ENCODE results near the gene LAMTOR1. TPM values are rescaled to one million over a fixed set of nuclear protein-coding genes. Genes with fewer than 3 reads are reported as not detected.

Gene LAMTOR1
- total RNA-seq, 4 donors from 2014 or later = 64.5 to 111 (median 101) TPM

DNA sequence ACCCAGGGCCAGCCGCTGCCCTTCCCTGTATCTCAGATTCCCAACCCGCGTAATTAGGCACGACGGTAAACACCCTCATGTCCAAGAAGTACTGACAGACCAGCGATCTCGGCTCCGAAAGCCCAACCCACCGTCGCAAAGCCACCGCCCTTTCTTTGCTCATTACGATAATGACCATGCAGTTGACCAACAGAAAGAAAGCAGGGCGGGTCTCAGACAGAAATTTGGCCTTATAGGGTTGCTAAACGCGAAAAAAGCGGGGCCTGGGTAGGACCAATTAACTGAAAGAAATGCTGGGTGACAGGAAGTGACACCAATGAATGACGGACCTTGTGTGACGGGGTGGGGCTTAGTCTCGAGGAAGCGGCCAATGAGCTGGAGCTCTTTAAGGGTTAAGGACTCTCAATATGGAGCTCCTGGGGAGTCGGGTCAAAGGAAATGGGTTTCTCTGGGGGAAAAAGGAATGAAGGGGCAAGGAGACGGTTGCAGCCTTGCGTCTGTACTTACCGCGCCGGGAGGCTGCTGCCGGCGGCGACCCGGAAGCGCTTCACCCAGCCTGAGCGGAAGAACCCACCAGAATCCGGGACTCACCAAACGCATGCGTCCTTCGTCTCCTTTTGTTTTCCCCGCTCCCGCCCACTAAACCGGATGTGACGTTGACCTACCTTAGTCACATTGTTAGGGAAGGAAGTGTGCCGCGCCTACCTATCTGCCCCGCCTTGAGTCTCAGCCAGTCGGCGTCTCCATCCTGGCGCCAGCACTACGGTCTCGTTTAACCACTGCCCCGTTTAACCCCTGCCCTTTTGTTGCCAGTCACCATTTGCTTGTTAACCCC is 9.3 kb upstream of the LAMTOR1 start, which contains the start of gene ANAPC15:
Gene ANAPC15 (minus strand): TSS at position 553 of the 835 bp plus-strand sequence. CDS start 1,419 bp downstream, outside the sequence.
- peaks cover 22% of the 10 kb centered on the region for H3K36me3 ChIP-seq
- WGBS = under 1% methylated on average over 49 of the region's 49 CpGs
- TF ChIP-seq POLR2AphosphoS5 (IDR thresholded peaks at IDR 0.05) = peak; percentile 35 to 60 (median 46)
- peak; percentile 30 to 87 for TF ChIP-seq POLR2A (IDR thresholded peaks at IDR 0.05)
- TF ChIP-seq, protein P1, sequence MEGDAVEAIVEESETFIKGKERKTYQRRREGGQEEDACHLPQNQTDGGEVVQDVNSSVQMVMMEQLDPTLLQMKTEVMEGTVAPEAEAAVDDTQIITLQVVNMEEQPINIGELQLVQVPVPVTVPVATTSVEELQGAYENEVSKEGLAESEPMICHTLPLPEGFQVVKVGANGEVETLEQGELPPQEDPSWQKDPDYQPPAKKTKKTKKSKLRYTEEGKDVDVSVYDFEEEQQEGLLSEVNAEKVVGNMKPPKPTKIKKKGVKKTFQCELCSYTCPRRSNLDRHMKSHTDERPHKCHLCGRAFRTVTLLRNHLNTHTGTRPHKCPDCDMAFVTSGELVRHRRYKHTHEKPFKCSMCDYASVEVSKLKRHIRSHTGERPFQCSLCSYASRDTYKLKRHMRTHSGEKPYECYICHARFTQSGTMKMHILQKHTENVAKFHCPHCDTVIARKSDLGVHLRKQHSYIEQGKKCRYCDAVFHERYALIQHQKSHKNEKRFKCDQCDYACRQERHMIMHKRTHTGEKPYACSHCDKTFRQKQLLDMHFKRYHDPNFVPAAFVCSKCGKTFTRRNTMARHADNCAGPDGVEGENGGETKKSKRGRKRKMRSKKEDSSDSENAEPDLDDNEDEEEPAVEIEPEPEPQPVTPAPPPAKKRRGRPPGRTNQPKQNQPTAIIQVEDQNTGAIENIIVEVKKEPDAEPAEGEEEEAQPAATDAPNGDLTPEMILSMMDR (IDR thresholded peaks at IDR 0.05) = no peak
- TF ChIP-seq EP300 (IDR thresholded peaks at IDR 0.05) = no peak
- peaks cover 19% of the 10 kb centered on the region for H3K4me1 ChIP-seq
- no peaks in the 10 kb centered on the region for H3K27me3 ChIP-seq
- peak within 1 kb of the TSS; percentile 95 for H3K27ac ChIP-seq
- no peaks in the 10 kb centered on the region for H3K9me3 ChIP-seq
- peak; percentile 100 for DNase-seq (ENCODE audit: low spot score in 2 of 2)
- peak within 1 kb of the TSS; percentile 55 for H3K4me3 ChIP-seq

GRCh38 chr11:72111300-72112142 is 8.4 kb upstream of the LAMTOR1 start:
- Histone ChIP-seq H3K4me3 (peak overlapping the region; percentile 55), H3K9me3 (no peaks in the 10 kb centered on the region), H3K4me1 (peaks cover 19% of the 10 kb centered on the region), H3K36me3 (peaks cover 22% of the 10 kb centered on the region), H3K27me3 (no peaks in the 10 kb centered on the region), H3K27ac (peak overlapping the region; percentile 95)
- 2% methylated on average over 10 of the region's 10 CpGs for WGBS
- DNase-seq (ENCODE audit: low spot score in 2 of 2) = no peak
- TF ChIP-seq POLR2AphosphoS5 (IDR thresholded peaks at IDR 0.05) (no peak), POLR2A (IDR thresholded peaks at IDR 0.05) (no peak), EP300 (IDR thresholded peaks at IDR 0.05) (no peak)
- TF ChIP-seq, protein P1 (IDR thresholded peaks at IDR 0.05) = no peak

- no peak for DNase-seq (ENCODE audit: low spot score in 2 of 2)
- WGBS = 85% methylated on average over 6 of the region's 14 CpGs
- Histone ChIP-seq H3K4me1 (peaks cover 29% of the 10 kb centered on the region), H3K36me3 (peaks cover 28% of the 10 kb centered on the region), H3K27ac (no peak within 1 kb of the TSS), H3K9me3 (no peaks in the 10 kb centered on the region), H3K27me3 (no peaks in the 10 kb centered on the region), H3K4me3 (no peak within 1 kb of the TSS)
- TF ChIP-seq, protein P1 (IDR thresholded peaks at IDR 0.05) = no peak
Measured at GRCh38 chr11:72105888-72106287, 2.8 kb upstream of the LAMTOR1 start, which contains the start of gene TOMT. TOMT (plus strand) TSS chr11:72105924; CDS start chr11:72105952, 28 bp downstream.

DNA sequence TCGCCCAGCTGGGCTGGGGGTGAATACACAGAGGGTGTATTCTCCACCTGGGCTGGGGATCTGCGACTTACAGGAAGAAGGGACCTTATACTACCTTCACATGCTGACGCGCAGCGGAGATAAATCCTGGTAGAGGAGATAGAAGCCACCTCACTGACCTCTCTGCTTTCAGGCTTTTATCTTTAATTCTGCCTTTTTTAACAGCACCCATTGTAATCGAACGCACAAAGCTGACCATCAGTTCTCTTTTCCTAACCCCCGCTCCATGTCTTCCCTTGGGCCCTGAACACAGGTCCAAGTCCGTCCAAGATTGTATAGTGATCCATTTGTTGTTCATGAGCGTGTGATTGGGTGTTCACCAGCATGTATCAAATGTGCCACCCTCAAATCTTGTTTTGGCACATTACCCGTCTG is 664 bp upstream of the LAMTOR1 start:
- no peak for DNase-seq (ENCODE audit: low spot score in 2 of 2)
- TF ChIP-seq POLR2A (IDR thresholded peaks at IDR 0.05) (no peak), POLR2AphosphoS5 (IDR thresholded peaks at IDR 0.05) (no peak), EP300 (IDR thresholded peaks at IDR 0.05) (no peak)
- TF ChIP-seq, protein P1 (IDR thresholded peaks at IDR 0.05) = no peak
- peak overlapping the region; percentile 79 for H3K4me3 ChIP-seq
- no peaks in the 10 kb centered on the region for H3K9me3 ChIP-seq
- H3K27me3 ChIP-seq = no peaks in the 10 kb centered on the region
- peak overlapping the region; percentile 93 for H3K27ac ChIP-seq
- WGBS = 76% methylated on average over 11 of the region's 11 CpGs
- peaks cover 27% of the 10 kb centered on the region for H3K36me3 ChIP-seq
- H3K4me1 ChIP-seq = peaks cover 51% of the 10 kb centered on the region

DNA sequence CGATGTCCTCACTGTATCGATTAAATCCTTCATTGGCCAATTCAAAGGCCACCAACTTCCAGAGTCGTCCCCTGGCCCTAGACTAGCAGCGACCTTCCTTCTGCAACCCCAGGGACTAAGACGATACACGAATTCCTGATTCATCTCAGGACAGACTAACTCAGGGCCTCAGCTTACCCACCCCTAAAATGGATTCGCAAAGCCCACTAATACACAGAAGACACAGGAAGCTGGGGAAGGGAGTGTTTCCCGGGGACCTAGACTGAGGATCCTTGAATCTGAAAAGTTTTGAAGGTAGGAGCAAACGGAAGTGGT is 509 bp downstream of the LAMTOR1 start:
- peak overlapping the region; percentile 93 for H3K27ac ChIP-seq
- TF ChIP-seq POLR2A (IDR thresholded peaks at IDR 0.05) (no peak), EP300 (IDR thresholded peaks at IDR 0.05) (no peak), POLR2AphosphoS5 (IDR thresholded peaks at IDR 0.05) (no peak)
- TF ChIP-seq, protein P1 (IDR thresholded peaks at IDR 0.05) = no peak
- 2% methylated on average over 9 of the region's 9 CpGs for WGBS
- no peaks in the 10 kb centered on the region for H3K9me3 ChIP-seq
- H3K4me3 ChIP-seq = peak overlapping the region; percentile 79
- no peaks in the 10 kb centered on the region for H3K27me3 ChIP-seq
- H3K36me3 ChIP-seq = peaks cover 28% of the 10 kb centered on the region
- H3K4me1 ChIP-seq = peaks cover 52% of the 10 kb centered on the region
- no peak for DNase-seq (ENCODE audit: low spot score in 2 of 2)

Measured in suprapubic skin (tissue), 4 donors.